ENCODE data around the gene BCAP29.

The BCAP29 gene

GRCh38 chr7:107667341-107667740 lies 87.3 kb downstream of the BCAP29 start:
- no peaks in the 10 kb centered on the region for H4K20me1 ChIP-seq (ENCODE audit: insufficient read depth)
- H3K4me1 ChIP-seq (ENCODE audit: low read depth, poor library complexity, severe bottlenecking) = no peaks in the 10 kb centered on the region
- H3K4me2 ChIP-seq = no peak overlapping the region
- no peak for TF ChIP-seq CTCF (conservative IDR thresholded peaks at IDR 0.05; ENCODE audit: low read depth, low read length)
- no peak overlapping the region for H3K9ac ChIP-seq
- no peak overlapping the region for H2AFZ ChIP-seq (ENCODE audit: low read depth)
- H3K27ac ChIP-seq = no peak overlapping the region
- no peaks in the 10 kb centered on the region for H3K79me2 ChIP-seq (ENCODE audit: insufficient read depth, low read depth)
- no peaks in the 10 kb centered on the region for H3K27me3 ChIP-seq (ENCODE audit: insufficient read depth, low read depth)
- H3K36me3 ChIP-seq (ENCODE audit: insufficient read depth) = no peaks in the 10 kb centered on the region
- no peak overlapping the region for H3K4me3 ChIP-seq (IDR thresholded peaks at IDR 0.05; ENCODE audit: insufficient read depth, low read depth, low read length)

GRCh38 chr7:107668296-107668695 lies 88.2 kb downstream of the BCAP29 start:
- Histone ChIP-seq H3K9ac (no peak overlapping the region), H3K27ac (no peak overlapping the region), H3K4me1 (ENCODE audit: low read depth, poor library complexity, severe bottlenecking) (no peaks in the 10 kb centered on the region), H4K20me1 (ENCODE audit: insufficient read depth) (no peaks in the 10 kb centered on the region), H3K27me3 (ENCODE audit: insufficient read depth, low read depth) (no peaks in the 10 kb centered on the region), H2AFZ (ENCODE audit: low read depth) (no peak overlapping the region), H3K36me3 (ENCODE audit: insufficient read depth) (no peaks in the 10 kb centered on the region), H3K4me2 (no peak overlapping the region), H3K4me3 (IDR thresholded peaks at IDR 0.05; ENCODE audit: insufficient read depth, low read depth, low read length) (no peak overlapping the region), H3K79me2 (ENCODE audit: insufficient read depth, low read depth) (no peaks in the 10 kb centered on the region)
- no peak for TF ChIP-seq CTCF (conservative IDR thresholded peaks at IDR 0.05; ENCODE audit: low read depth, low read length)
